Esophagus muscularis mucosa (tissue), 3 donors: ENCODE results near the gene RAPGEF2.

Source experiments
- POLR2A ChIP-seq: fragments of 450-650 bp; IDR thresholded peaks from one replicate; pipeline ENCODE4 v1.6.1; 2017; ENCODE audit warnings: antibody characterized with exemption, moderate library complexity, mild to moderate bottlenecking, low read depth
- TF ChIP-seq, protein P1 (sequence below), 3 experiments: fragments of 200-600 bp in 2 of 3; fragments of 450-650 bp in 1 of 3; sonication (generic) in 2 of 3; IDR thresholded peaks; one replicate each; pipeline ENCODE4 v1.5.1; 2017 to 2019; ENCODE audit warnings: antibody characterized with exemption in 3 of 3, mild to moderate bottlenecking in 2 of 3, moderate library complexity in 1 of 3

DNA sequence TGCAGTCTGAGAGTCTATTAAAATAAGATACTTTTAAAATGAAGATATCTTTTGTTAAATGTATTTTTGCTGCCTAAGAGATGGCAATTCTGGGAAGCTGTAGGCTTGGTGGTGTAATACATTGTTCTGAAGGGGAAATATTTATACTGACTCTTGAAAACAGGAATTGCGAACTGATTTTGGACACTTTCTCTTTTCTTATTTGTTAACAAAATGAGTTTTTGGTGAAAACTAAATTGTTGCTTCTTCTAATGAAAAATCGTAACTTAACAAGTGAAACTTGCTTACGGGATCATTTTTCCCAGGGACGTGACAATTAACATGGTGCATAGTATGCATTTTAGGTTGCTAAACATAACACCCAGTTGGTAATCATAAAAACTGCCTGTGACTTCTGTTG is 71.0 kb downstream of the RAPGEF2 start:
- TF ChIP-seq POLR2A: no peak
- TF ChIP-seq, protein P1, sequence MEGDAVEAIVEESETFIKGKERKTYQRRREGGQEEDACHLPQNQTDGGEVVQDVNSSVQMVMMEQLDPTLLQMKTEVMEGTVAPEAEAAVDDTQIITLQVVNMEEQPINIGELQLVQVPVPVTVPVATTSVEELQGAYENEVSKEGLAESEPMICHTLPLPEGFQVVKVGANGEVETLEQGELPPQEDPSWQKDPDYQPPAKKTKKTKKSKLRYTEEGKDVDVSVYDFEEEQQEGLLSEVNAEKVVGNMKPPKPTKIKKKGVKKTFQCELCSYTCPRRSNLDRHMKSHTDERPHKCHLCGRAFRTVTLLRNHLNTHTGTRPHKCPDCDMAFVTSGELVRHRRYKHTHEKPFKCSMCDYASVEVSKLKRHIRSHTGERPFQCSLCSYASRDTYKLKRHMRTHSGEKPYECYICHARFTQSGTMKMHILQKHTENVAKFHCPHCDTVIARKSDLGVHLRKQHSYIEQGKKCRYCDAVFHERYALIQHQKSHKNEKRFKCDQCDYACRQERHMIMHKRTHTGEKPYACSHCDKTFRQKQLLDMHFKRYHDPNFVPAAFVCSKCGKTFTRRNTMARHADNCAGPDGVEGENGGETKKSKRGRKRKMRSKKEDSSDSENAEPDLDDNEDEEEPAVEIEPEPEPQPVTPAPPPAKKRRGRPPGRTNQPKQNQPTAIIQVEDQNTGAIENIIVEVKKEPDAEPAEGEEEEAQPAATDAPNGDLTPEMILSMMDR (IDR thresholded peaks at IDR 0.05): no peak
